Bronchial epithelial cell (primary cell): ENCODE measurements around the gene RAI2. TPM values are rescaled to one million over a fixed set of nuclear protein-coding genes. Genes with fewer than 3 reads are reported as not detected.

Experiments
- DNase-seq: peaks from one replicate; pipeline ENCODE4 v3.0.0-alpha.2; 2010; ENCODE audit warnings: low read depth
- FAIRE-seq: peaks from 2 replicates; lab custom pipeline; 2011; peaks lifted over from hg19 to GRCh38; lab: Jason Lieb, UNC
- H3K27me3 ChIP-seq: 2 replicates; pipeline ENCODE4 v1.5.1; 2011; ENCODE audit warnings: low read length; ENCODE audit not compliant: control insufficient read depth, insufficient read depth
- H3K36me3 ChIP-seq: 2 replicates; pipeline ENCODE4 v1.5.1; 2011; ENCODE audit warnings: low read length; ENCODE audit not compliant: control insufficient read depth, insufficient read depth
- H3K4me3 ChIP-seq: 2 replicates; pipeline ENCODE4 v1.5.1; 2011; ENCODE audit warnings: mild to moderate bottlenecking, low read depth, low read length, control low read depth
- CTCF ChIP-seq: IDR thresholded peaks from 2 replicates; pipeline ENCODE4 v1.5.1; 2011; ENCODE audit warnings: mild to moderate bottlenecking, moderate library complexity, low read length, control low read depth, inconsistent platforms; ENCODE audit not compliant: insufficient read depth, severe bottlenecking
- total RNA-seq: library from RNA; depleted of rRNA; stranded (reverse); fragments of >200 nt; gene quantifications from 2 replicates; pipeline ENCODE4 v1.2.1, GENCODE V29; 2014

RAI2 gene
- total RNA-seq, 1 donor from 2014 or later, result not detected

- H3K27me3 ChIP-seq, result no peaks in the 10 kb centered on the region
- no peak for TF ChIP-seq CTCF
- DNase-seq (no peak), FAIRE-seq (no peak)
- H3K4me3 ChIP-seq, result no peak overlapping the region
- H3K36me3 ChIP-seq, result no peaks in the 10 kb centered on the region
These were observed 8.5 kb upstream of the RAI2 start for GRCh38 chrX:17869580-17869979.

GRCh38 chrX:17861489-17862011 lies 452 bp upstream of the RAI2 start:
- TF ChIP-seq CTCF, result no peak
- DNase-seq (no peak), FAIRE-seq (no peak)
- no peaks in the 10 kb centered on the region for H3K36me3 ChIP-seq
- H3K4me3 ChIP-seq, result no peak overlapping the region
- peaks cover 10% of the 10 kb centered on the region for H3K27me3 ChIP-seq

- FAIRE-seq (no peak), DNase-seq (no peak)
- Histone ChIP-seq H3K36me3 (no peaks in the 10 kb centered on the region), H3K27me3 (peaks cover 10% of the 10 kb centered on the region), H3K4me3 (no peak overlapping the region)
- no peak for TF ChIP-seq CTCF
These were observed 818 bp downstream of the RAI2 start for GRCh38 chrX:17860179-17860780.

GRCh38 chrX:17859609-17860178 lies 1.4 kb downstream of the RAI2 start:
- peaks cover 10% of the 10 kb centered on the region for H3K27me3 ChIP-seq
- TF ChIP-seq CTCF, result no peak
- FAIRE-seq (no peak), DNase-seq (no peak)
- no peak overlapping the region for H3K4me3 ChIP-seq
- no peaks in the 10 kb centered on the region for H3K36me3 ChIP-seq

GRCh38 chrX:17854531-17854930 lies 6.6 kb downstream of the RAI2 start:
- Histone ChIP-seq H3K27me3 (peaks cover 2% of the 10 kb centered on the region), H3K4me3 (no peak overlapping the region), H3K36me3 (no peaks in the 10 kb centered on the region)
- DNase-seq, result no peak
- no peak for TF ChIP-seq CTCF
- no peak for FAIRE-seq
